ENCODE data around the gene SLC9A3.

The SLC9A3 gene

DNA sequence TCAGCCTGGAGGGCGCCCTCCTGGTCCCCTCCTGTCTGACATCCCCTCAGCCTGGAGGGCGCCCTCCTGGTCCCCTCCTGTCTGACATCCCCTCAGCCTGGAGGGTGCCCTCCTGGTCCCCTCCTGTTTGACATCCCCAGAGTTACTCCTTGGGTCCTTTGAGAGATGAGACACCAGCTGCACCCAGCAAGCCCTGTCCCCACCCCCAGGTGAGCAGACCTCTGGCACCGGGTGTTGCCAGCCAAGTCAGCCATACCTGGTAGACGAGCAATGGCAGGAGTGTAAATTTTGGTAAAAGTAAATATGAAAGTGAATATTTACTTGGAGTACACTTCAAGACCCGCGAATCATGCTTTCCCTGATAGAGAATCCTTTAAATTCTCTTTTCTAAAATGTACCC lies 55.8 kb downstream of the SLC9A3 start:
- H3K4me3 ChIP-seq (ENCODE audit: low read length in 2 of 2), result no peak overlapping the region
- no peak overlapping the region for H4K91ac ChIP-seq (ENCODE audit: low read depth, low read length, poor library complexity)
- H3K9me3 ChIP-seq (replicated peaks in 1 of 2; ENCODE audit: control insufficient read depth in 2 of 2, insufficient read depth in 1 of 2, low read depth in 1 of 2, low read length in 2 of 2), result no peaks in the 10 kb centered on the region
- peaks cover 5% of the 10 kb centered on the region in 2 donors for H3K4me1 ChIP-seq (ENCODE audit: control insufficient read depth in 2 of 2, insufficient read depth in 1 of 2, low read depth in 1 of 2, low read length in 2 of 2)
- H3K36me3 ChIP-seq (replicated peaks in 1 of 2; ENCODE audit: control insufficient read depth in 2 of 2, insufficient read depth in 2 of 2, low read length in 2 of 2), result peaks cover 13 to 57% of the 10 kb centered on the region in 2 donors
- H2AFZ ChIP-seq (ENCODE audit: low read length), result no peak overlapping the region
- no CpG with 5 or more reads among the region's 6 CpGs for WGBS, 2 donors (ENCODE audit: extremely low coverage in 2 of 2, insufficient read length in 2 of 2, insufficient replicate concordance in 1 of 2)
- DNase-seq (ENCODE audit: low spot score), result no peak
- H4K8ac ChIP-seq (ENCODE audit: low read depth, low read length), result no peak overlapping the region
- H3K9ac ChIP-seq (ENCODE audit: low read depth, low read length, poor library complexity), result no peak overlapping the region
- no peaks in the 10 kb centered on the region for H3K27me3 ChIP-seq (ENCODE audit: control insufficient read depth in 3 of 3, insufficient read depth in 3 of 3, low read depth in 1 of 3, low read length in 3 of 3)
- H2AK5ac ChIP-seq (ENCODE audit: low read depth, low read length), result no peak overlapping the region
- no peak overlapping the region for H3K27ac ChIP-seq (replicated peaks; ENCODE audit: low read length)
- H2BK15ac ChIP-seq (ENCODE audit: low read length), result no peak overlapping the region
- no peak overlapping the region for H3K18ac ChIP-seq (ENCODE audit: low read length)
- H2BK5ac ChIP-seq (ENCODE audit: low read length), result no peak overlapping the region
- H3K4me2 ChIP-seq (ENCODE audit: insufficient read depth, low read length, poor library complexity, severe bottlenecking), result no peak overlapping the region
- no peak overlapping the region for H2BK12ac ChIP-seq (ENCODE audit: low read length)
- H3K14ac ChIP-seq (ENCODE audit: low read length), result no peak overlapping the region
- H3K79me1 ChIP-seq (ENCODE audit: low read depth, low read length), result peaks cover 8% of the 10 kb centered on the region
- H2BK120ac ChIP-seq (ENCODE audit: low read depth, low read length), result no peak overlapping the region
- no peak overlapping the region for H3K4ac ChIP-seq (ENCODE audit: low read length)
- no peak overlapping the region for H3K23ac ChIP-seq (ENCODE audit: low read depth, low read length, poor library complexity)

DNA sequence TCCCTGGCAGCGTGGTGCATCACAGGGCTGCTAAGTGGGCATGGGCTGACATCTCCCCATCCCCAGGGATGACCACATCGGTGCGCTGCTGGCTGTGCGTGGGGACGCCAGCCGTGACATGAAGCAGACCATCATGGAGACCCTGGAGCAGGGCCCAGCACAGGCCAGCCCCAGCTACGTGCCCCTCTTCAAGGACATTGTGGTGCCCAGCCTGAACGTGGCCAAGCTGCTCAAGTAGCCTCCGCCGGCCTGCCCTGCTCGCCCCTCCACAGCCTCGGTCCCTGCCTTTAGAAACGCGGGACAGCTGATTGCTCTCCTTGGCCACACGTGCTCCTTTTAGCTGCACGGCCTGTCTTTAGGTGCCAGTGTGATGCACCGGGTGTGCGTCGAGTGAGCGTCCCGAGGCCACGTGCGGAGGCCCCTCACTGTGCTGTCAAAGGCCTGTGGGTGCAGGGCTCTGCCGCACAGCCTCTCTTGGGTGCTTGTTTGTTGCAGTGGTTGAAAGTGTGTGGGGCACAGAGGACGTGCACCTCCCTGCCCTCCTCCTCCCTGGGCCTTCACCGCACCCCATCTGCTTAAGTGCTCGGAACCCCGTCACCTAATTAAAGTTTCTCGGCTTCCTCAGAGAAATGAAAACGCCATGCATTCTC lies 57.5 kb downstream of the SLC9A3 start:
- DNase-seq (ENCODE audit: low spot score), result no peak
- WGBS, 2 donors (ENCODE audit: extremely low coverage in 2 of 2, insufficient read length in 2 of 2, insufficient replicate concordance in 1 of 2), result no CpG with 5 or more reads among the region's 30 CpGs

DNA sequence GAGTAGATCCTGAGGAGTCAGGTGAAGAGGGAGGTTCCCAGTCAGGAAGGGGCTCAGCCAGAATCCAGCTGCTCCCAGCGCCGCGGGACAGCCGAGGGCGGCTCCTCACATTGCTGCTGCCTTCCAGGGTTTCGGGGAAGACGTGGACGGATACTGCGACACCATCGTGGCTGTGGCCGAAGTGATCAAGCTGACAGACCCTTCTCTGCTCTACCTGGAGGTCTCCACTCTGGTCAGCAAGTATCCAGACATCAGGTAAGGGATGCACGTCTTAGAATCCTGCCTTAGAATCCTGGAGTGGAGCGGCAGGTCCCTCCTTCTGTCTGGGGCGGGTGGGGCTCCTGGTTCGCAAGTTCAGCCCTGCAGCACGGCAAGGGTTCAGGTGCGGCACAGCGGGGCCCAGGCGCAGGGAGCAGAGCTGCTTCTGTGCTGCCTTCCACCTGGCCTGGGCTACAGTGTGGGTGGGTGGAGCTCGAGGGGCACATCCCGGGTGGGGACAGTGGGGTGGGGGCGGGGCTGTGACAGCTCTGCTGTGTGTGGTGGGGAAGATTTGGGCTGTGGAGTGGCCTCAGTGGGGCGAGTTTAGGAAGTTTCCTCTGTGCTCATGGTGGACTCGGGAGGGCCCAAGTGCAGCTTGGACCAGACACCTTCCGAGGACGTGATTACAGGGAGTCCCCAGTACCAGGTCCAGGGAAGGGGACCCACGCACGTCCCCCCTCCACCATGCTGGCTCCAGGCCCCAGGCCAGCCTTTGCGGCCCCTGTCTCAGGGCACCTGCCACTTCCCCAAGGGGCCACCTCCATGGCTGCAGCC lies 58.5 kb downstream of the SLC9A3 start:
- Histone ChIP-seq H3K4me3 (ENCODE audit: low read length in 2 of 2) (no peak overlapping the region), H4K8ac (ENCODE audit: low read depth, low read length) (no peak overlapping the region), H2BK15ac (ENCODE audit: low read length) (no peak overlapping the region), H2BK5ac (ENCODE audit: low read length) (no peak overlapping the region), H3K9ac (ENCODE audit: low read depth, low read length, poor library complexity) (no peak overlapping the region), H3K79me1 (ENCODE audit: low read depth, low read length) (no peaks in the 10 kb centered on the region), H3K27me3 (ENCODE audit: control insufficient read depth in 3 of 3, insufficient read depth in 3 of 3, low read depth in 1 of 3, low read length in 3 of 3) (no peaks in the 10 kb centered on the region), H2BK120ac (ENCODE audit: low read depth, low read length) (no peak overlapping the region), H3K9me3 (replicated peaks in 1 of 2; ENCODE audit: control insufficient read depth in 2 of 2, insufficient read depth in 1 of 2, low read depth in 1 of 2, low read length in 2 of 2) (no peaks in the 10 kb centered on the region), H3K36me3 (replicated peaks in 1 of 2; ENCODE audit: control insufficient read depth in 2 of 2, insufficient read depth in 2 of 2, low read length in 2 of 2) (peaks cover 16 to 69% of the 10 kb centered on the region in 2 donors), H3K18ac (ENCODE audit: low read length) (no peak overlapping the region), H3K4me1 (ENCODE audit: control insufficient read depth in 2 of 2, insufficient read depth in 1 of 2, low read depth in 1 of 2, low read length in 2 of 2) (no peaks in the 10 kb centered on the region), H4K91ac (ENCODE audit: low read depth, low read length, poor library complexity) (no peak overlapping the region), H3K4me2 (ENCODE audit: insufficient read depth, low read length, poor library complexity, severe bottlenecking) (no peak overlapping the region), H3K14ac (ENCODE audit: low read length) (no peak overlapping the region), H2AFZ (ENCODE audit: low read length) (no peak overlapping the region), H3K23ac (ENCODE audit: low read depth, low read length, poor library complexity) (peak overlapping the region; percentile 20), H2BK12ac (ENCODE audit: low read length) (no peak overlapping the region), H3K4ac (ENCODE audit: low read length) (no peak overlapping the region), H2AK5ac (ENCODE audit: low read depth, low read length) (no peak overlapping the region), H3K27ac (replicated peaks; ENCODE audit: low read length) (no peak overlapping the region)
- no peak for DNase-seq (ENCODE audit: low spot score)
- no CpG with 5 or more reads among the region's 29 CpGs for WGBS, 2 donors (ENCODE audit: extremely low coverage in 2 of 2, insufficient read length in 2 of 2, insufficient replicate concordance in 1 of 2)

More for the DNA sequence above, 57.5 kb downstream of the SLC9A3 start:
- H3K4me3 ChIP-seq (ENCODE audit: low read length in 2 of 2), result no peak overlapping the region
- H2BK5ac ChIP-seq (ENCODE audit: low read length), result no peak overlapping the region
- no peak overlapping the region for H3K18ac ChIP-seq (ENCODE audit: low read length)
- H3K79me1 ChIP-seq (ENCODE audit: low read depth, low read length), result peaks cover 2% of the 10 kb centered on the region
- H3K36me3 ChIP-seq (replicated peaks in 1 of 2; ENCODE audit: control insufficient read depth in 2 of 2, insufficient read depth in 2 of 2, low read length in 2 of 2), result peaks cover 19 to 73% of the 10 kb centered on the region in 2 donors
- peak overlapping the region; percentile 38 for H3K14ac ChIP-seq (ENCODE audit: low read length)
- H3K23ac ChIP-seq (ENCODE audit: low read depth, low read length, poor library complexity), result peak overlapping the region; percentile 91
- no peak overlapping the region for H3K4me2 ChIP-seq (ENCODE audit: insufficient read depth, low read length, poor library complexity, severe bottlenecking)
- no peak overlapping the region for H2BK15ac ChIP-seq (ENCODE audit: low read length)
- no peaks in the 10 kb centered on the region for H3K27me3 ChIP-seq (ENCODE audit: control insufficient read depth in 3 of 3, insufficient read depth in 3 of 3, low read depth in 1 of 3, low read length in 3 of 3)
- H3K4me1 ChIP-seq (ENCODE audit: control insufficient read depth in 2 of 2, insufficient read depth in 1 of 2, low read depth in 1 of 2, low read length in 2 of 2), result peaks cover 0 to 3% of the 10 kb centered on the region in 2 donors
- no peak overlapping the region for H4K8ac ChIP-seq (ENCODE audit: low read depth, low read length)
- H4K91ac ChIP-seq (ENCODE audit: low read depth, low read length, poor library complexity), result no peak overlapping the region
- no peaks in the 10 kb centered on the region for H3K9me3 ChIP-seq (replicated peaks in 1 of 2; ENCODE audit: control insufficient read depth in 2 of 2, insufficient read depth in 1 of 2, low read depth in 1 of 2, low read length in 2 of 2)
- H3K9ac ChIP-seq (ENCODE audit: low read depth, low read length, poor library complexity), result no peak overlapping the region
- peak overlapping the region; percentile 92 for H2BK12ac ChIP-seq (ENCODE audit: low read length)
- no peak overlapping the region for H2AFZ ChIP-seq (ENCODE audit: low read length)
- no peak overlapping the region for H2AK5ac ChIP-seq (ENCODE audit: low read depth, low read length)
- H2BK120ac ChIP-seq (ENCODE audit: low read depth, low read length), result no peak overlapping the region
- no peak overlapping the region for H3K27ac ChIP-seq (replicated peaks; ENCODE audit: low read length)
- H3K4ac ChIP-seq (ENCODE audit: low read length), result no peak overlapping the region

DNA sequence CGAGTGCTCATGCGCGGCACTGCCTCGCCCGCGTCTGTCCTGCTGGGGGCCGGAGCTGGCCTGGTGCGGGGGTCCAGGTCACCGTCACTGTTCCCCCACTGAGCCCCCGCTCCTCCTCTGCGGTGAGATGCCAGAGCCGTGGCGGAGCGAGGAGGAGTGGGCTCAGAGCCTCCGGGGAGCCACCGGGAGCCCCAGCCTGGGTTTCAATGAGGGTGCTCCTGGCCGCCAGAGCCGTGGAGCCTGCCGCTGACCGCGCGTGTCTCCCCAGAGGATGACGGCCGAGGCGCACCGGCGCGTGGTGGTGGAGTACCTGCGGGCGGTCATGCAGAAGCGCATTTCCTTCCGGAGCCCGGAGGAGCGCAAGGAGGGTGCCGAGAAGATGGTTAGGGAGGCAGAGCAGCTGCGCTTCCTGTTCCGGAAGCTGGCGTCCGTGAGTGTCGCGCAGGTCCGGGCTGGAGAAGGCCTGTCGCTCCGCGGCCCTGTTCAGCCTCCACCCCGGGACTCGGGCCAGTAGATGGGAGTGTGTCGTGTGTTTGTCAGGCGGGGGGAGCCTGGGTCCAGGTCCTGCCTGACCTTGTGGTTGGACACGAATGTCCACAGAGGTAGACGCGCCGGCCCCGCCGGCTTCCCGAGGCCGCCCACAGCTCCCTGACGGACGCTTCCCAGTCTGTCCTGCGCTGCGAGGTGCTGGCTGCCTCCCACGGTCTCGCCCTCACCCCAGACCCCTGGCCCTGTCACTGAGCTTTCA lies 59.2 kb downstream of the SLC9A3 start:
- no peak overlapping the region for H3K4me3 ChIP-seq (ENCODE audit: low read length in 2 of 2)
- no peak overlapping the region for H3K9ac ChIP-seq (ENCODE audit: low read depth, low read length, poor library complexity)
- WGBS, 2 donors (ENCODE audit: extremely low coverage in 2 of 2, insufficient read length in 2 of 2, insufficient replicate concordance in 1 of 2), result no CpG with 5 or more reads among the region's 63 CpGs
- peak overlapping the region; percentile 20 for H3K23ac ChIP-seq (ENCODE audit: low read depth, low read length, poor library complexity)
- no peak overlapping the region for H2AK5ac ChIP-seq (ENCODE audit: low read depth, low read length)
- H3K79me1 ChIP-seq (ENCODE audit: low read depth, low read length), result no peaks in the 10 kb centered on the region
- no peak overlapping the region for H3K18ac ChIP-seq (ENCODE audit: low read length)
- H3K4ac ChIP-seq (ENCODE audit: low read length), result peak overlapping the region; percentile 23
- peaks cover 18 to 69% of the 10 kb centered on the region in 2 donors for H3K36me3 ChIP-seq (replicated peaks in 1 of 2; ENCODE audit: control insufficient read depth in 2 of 2, insufficient read depth in 2 of 2, low read length in 2 of 2)
- H3K4me2 ChIP-seq (ENCODE audit: insufficient read depth, low read length, poor library complexity, severe bottlenecking), result no peak overlapping the region
- H2BK15ac ChIP-seq (ENCODE audit: low read length), result no peak overlapping the region
- H3K27ac ChIP-seq (replicated peaks; ENCODE audit: low read length), result no peak overlapping the region
- no peak overlapping the region for H3K14ac ChIP-seq (ENCODE audit: low read length)
- H3K4me1 ChIP-seq (ENCODE audit: control insufficient read depth in 2 of 2, insufficient read depth in 1 of 2, low read depth in 1 of 2, low read length in 2 of 2), result no peaks in the 10 kb centered on the region
- no peak overlapping the region for H2BK12ac ChIP-seq (ENCODE audit: low read length)
- DNase-seq (ENCODE audit: low spot score), result no peak
- no peak overlapping the region for H2BK120ac ChIP-seq (ENCODE audit: low read depth, low read length)
- H2AFZ ChIP-seq (ENCODE audit: low read length), result no peak overlapping the region
- H2BK5ac ChIP-seq (ENCODE audit: low read length), result no peak overlapping the region
- H4K8ac ChIP-seq (ENCODE audit: low read depth, low read length), result peak overlapping the region; percentile 3
- no peaks in the 10 kb centered on the region for H3K9me3 ChIP-seq (replicated peaks in 1 of 2; ENCODE audit: control insufficient read depth in 2 of 2, insufficient read depth in 1 of 2, low read depth in 1 of 2, low read length in 2 of 2)
- H4K91ac ChIP-seq (ENCODE audit: low read depth, low read length, poor library complexity), result no peak overlapping the region
- no peaks in the 10 kb centered on the region for H3K27me3 ChIP-seq (ENCODE audit: control insufficient read depth in 3 of 3, insufficient read depth in 3 of 3, low read depth in 1 of 3, low read length in 3 of 3)

Measured in neuronal stem cell (in vitro differentiated cells).